Pancreas (tissue), 10 donors: Measurements from ENCODE around the gene PPIP5K2. TPM values are rescaled to one million over a fixed set of nuclear protein-coding genes. Genes with fewer than 3 reads are reported as not detected.
A peak's percentile ranks its signal among the peaks of the same experiment; 100 is the strongest.
"Not testable (repeated sequence)": the region's sequence is repeated elsewhere in the genome, so short reads cannot be mapped to it uniquely, and the experiment has no call there.

Experiments used
- ATAC-seq, 4 donors: fragments of 200-7000 bp; cut with Tn5 transposase; one replicate each; pipeline versions ENCODE4 v1.8.0 to v1.9.1; 2020; ENCODE audit warnings: mild to moderate bottlenecking in 4 of 4, moderate library complexity in 4 of 4
- DNase-seq, 6 donors: peaks; one replicate each; pipeline ENCODE4 v3.0.0-alpha.2; 2020
- FAIRE-seq: peaks from 2 replicates; lab custom pipeline; 2012; peaks lifted over from hg19 to GRCh38; lab: Jason Lieb, UNC
- H3K27ac ChIP-seq, 4 donors: fragments of 200-600 bp; sonication (generic); 1 replicate in 3 of 4; 2 replicates in 1 of 4; pipeline versions ENCODE4 v1.5.0 to v1.8.0; 2020
- H3K27me3 ChIP-seq, 4 donors: fragments of 200-600 bp; one replicate each; pipeline ENCODE4 v1.8.0; 2021
- H3K36me3 ChIP-seq, 3 donors: fragments of 200-600 bp; sonication (generic) in 1 of 3; one replicate each; pipeline versions ENCODE4 v1.5.0 to v1.8.0; 2020 to 2021
- H3K4me1 ChIP-seq, 3 donors: fragments of 200-600 bp; one replicate each; pipeline ENCODE4 v1.8.0; 2021
- H3K4me3 ChIP-seq, 4 donors: fragments of 200-600 bp; sonication (generic) in 2 of 4; one replicate each; pipeline versions ENCODE4 v1.5.0 to v1.8.0; 2020 to 2021
- H3K9me3 ChIP-seq, 4 donors: fragments of 200-600 bp; one replicate each; pipeline ENCODE4 v1.8.0; 2021
- CTCF ChIP-seq, 4 donors: fragments of 200-600 bp; sonication (generic) in 3 of 4; IDR thresholded peaks; one replicate each; pipeline versions ENCODE4 v1.5.0 to v1.8.0; 2021; ENCODE audit warnings: antibody characterized with exemption in 4 of 4
- WGBS, 2 donors: extraction: QIAGEN DNeasy Blood & Tissue Kit; methylation state at CpG; one replicate each; pipeline ENCODE4 v1.1.7; 2013; 5-methylcytosine and 5-hydroxymethylcytosine counted together
- intact Hi-C, 3 donors: fragments of 100-400 bp; cut with DNase I; formaldehyde crosslinking; loops; one replicate each; pipeline versions ENCODE4 v1.11.1 to v1.14.2; 2022
- polyA plus RNA-seq, 2 donors: library from polyadenylated mRNA; stranded (reverse); fragments of 200-250 nt; gene quantifications; one replicate each; pipeline ENCODE4 v1.2.3, GENCODE V29; 2013
- total RNA-seq, 6 donors: library from RNA; stranded (reverse); fragmentation: NEBNext Ultra II Directional in 4 of 6; extraction: Animal tissue kit (Norgen Biotek cat#: 25700) in 4 of 6; gene quantifications; one replicate each; pipeline versions ENCODE4 v1.2.1 to v1.2.4, GENCODE V29; 2021 to 2023
- donor health status: healthy with polysubstance abuse.
- donor health status: DM: no; HTN: no; CAD: no; lungs with moderate emphysema.
- donor health status: DM: no; HTN: no; CAD: no.
- donor health status: control.
- donor health status: control.
- donor health status: Bipolar disorder and iron deficiency.
- donor health status: DM: yes; HTN: yes; CAD: no.
- donor health status: DM: no; HTN: no; CAD: no.
- donor health status: DM: no; HTN: no; CAD: no.
- donor health status: DM: yes; HTN: yes; CAD: no.

The PPIP5K2 gene
- total RNA-seq (10 to 100 TPM; 16.0 to 35.2 (median 23.7) TPM), polyA plus RNA-seq (10 to 100 TPM; 13.5 to 24.1 TPM)

DNA sequence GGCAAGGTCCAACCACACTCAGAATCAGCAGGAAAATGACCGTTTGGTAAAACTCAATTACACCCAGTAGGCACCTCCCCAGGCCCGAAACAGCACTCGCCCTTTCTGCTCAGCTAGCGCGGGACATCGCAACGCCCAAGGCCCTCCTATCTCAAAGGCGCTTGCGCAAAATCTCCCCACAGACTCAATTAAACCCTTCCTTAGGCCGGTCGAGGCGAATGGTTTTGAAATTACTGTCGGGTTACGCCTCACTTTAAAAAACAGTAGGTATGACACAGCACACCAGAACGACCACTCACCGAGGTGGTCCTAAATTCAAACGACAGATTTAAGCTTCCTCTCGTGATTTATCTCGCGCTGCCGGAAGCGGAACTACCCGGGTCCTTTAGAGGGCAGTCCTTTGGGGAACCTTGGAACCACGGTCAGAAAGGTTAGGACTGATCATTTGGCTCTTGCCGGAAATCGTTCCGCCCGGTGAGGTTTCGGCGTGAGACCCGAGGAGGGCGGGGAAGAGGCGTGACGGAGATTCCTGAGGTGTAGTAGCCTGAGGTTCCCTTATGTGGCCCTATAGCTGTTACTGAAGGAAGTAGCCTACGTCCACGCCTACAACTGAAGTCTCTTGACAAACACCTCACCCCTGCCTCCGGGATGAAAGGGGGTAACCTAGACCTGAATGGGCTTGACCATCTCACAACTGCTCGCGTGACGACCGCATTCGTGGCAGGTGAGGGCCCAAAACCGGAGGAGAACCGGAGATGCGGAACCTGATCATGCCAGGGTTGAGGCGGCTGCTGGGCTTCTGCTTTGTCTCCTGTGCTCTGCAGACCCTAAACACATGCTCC, at the start of gene PPIP5K2, which contains the start of gene GIN1:
Gene PPIP5K2, plus strand, starts transcription at position 537 of the 842 bp plus-strand sequence. CDS start 9,289 bp downstream, outside the sequence.
Gene GIN1, minus strand, starts transcription at position 374 of the 842 bp plus-strand sequence. CDS start 11,431 bp downstream, outside the sequence.
- Histone ChIP-seq H3K36me3 (no peaks in the 10 kb centered on the region), H3K27me3 (no peaks in the 10 kb centered on the region), H3K4me3 (peak within 1 kb of the TSS; percentile 50 to 76 (median 68)), H3K27ac (peak within 1 kb of the TSS; percentile 92 to 97 (median 94)), H3K4me1 (peaks cover 0 to 25% (median 24%) of the 10 kb centered on the region in 3 donors), H3K9me3 (no peaks in the 10 kb centered on the region)
- no peak for TF ChIP-seq CTCF (IDR thresholded peaks at IDR 0.05)
- peak; percentile 95 to 98 (median 97) for ATAC-seq
- FAIRE-seq, result peak; percentile 90
- 0 to 1% methylated on average over 46 of the region's 46 CpGs for WGBS, 2 donors
- intact Hi-C loops, result no loop called here
- DNase-seq, result peak; percentile 89 to 98 (median 94)

- DNase-seq, ATAC-seq, H3K27me3 ChIP-seq, H3K4me3 ChIP-seq, FAIRE-seq, H3K27ac ChIP-seq, H3K4me1 ChIP-seq, H3K9me3 ChIP-seq, H3K36me3 ChIP-seq, intact Hi-C loops: not testable (repeated sequence)
- 56 to 87% methylated on average over 4 of the region's 4 CpGs for WGBS, 2 donors
Measured at GRCh38 chr5:103073500-103073899, 46.6 kb upstream of the PPIP5K2 start.

GRCh38 chr5:103075442-103075841, 44.7 kb upstream of the PPIP5K2 start:
- Histone ChIP-seq H3K4me1 (no peaks in the 10 kb centered on the region), H3K4me3 (no peak overlapping the region), H3K36me3 (no peaks in the 10 kb centered on the region), H3K9me3 (no peaks in the 10 kb centered on the region), H3K27ac (no peak overlapping the region), H3K27me3 (no peaks in the 10 kb centered on the region)
- DNase-seq, result no peak
- FAIRE-seq, result no peak
- WGBS, 2 donors, result 84 to 89% methylated on average over 4 of the region's 4 CpGs
- intact Hi-C loops, result no loop called here
- ATAC-seq, result no peak
- TF ChIP-seq CTCF (IDR thresholded peaks at IDR 0.05), result no peak

DNA sequence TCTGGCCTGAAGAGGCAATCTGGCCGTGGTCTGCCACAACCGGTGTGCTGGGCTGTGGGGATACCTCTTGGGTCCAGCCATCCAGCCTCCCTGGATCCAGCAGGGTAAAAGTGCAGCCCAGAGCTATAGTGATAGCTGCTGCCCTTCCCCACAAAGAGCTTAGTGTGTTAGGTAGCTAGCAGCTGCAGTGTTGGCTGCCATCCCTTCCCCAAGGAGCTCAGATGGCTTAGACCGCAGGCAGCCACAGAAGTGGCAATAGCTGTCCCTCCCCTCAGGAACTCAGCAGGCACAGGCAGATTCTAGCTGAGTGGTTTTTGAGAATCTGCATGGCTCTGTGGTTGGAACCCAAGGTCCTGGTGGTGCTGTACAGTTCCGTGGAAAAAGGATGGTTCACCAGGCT, 40.3 kb upstream of the PPIP5K2 start:
- TF ChIP-seq CTCF (IDR thresholded peaks at IDR 0.05), result no peak
- no peaks in the 10 kb centered on the region for H3K4me1 ChIP-seq
- FAIRE-seq (no peak), DNase-seq (peak in 1 of 6 donors; percentile 48), ATAC-seq (no peak)
- intact Hi-C loops, result no loop called here
- H3K9me3 ChIP-seq, result peaks cover 0 to 3% (median 0%) of the 10 kb centered on the region in 4 donors
- no peaks in the 10 kb centered on the region for H3K27me3 ChIP-seq
- 75 to 96% methylated on average over 4 of the region's 4 CpGs for WGBS, 2 donors
- no peaks in the 10 kb centered on the region for H3K36me3 ChIP-seq
- H3K27ac ChIP-seq, result no peak overlapping the region
- no peak overlapping the region for H3K4me3 ChIP-seq

- Histone ChIP-seq H3K27me3 (no peaks in the 10 kb centered on the region), H3K36me3 (peaks cover 0 to 24% (median 10%) of the 10 kb centered on the region in 3 donors), H3K9me3 (peaks cover 0 to 3% (median 0%) of the 10 kb centered on the region in 4 donors), H3K4me1 (no peaks in the 10 kb centered on the region), H3K27ac (no peak overlapping the region), H3K4me3 (no peak overlapping the region)
- intact Hi-C loops, result no loop called here
- DNase-seq (no peak), FAIRE-seq (no peak), ATAC-seq (no peak)
- TF ChIP-seq CTCF (IDR thresholded peaks at IDR 0.05), result no peak
- 98 to 99% methylated on average over 1 of the region's 1 CpG for WGBS, 2 donors
Measured at GRCh38 chr5:103086547-103086946, 33.6 kb upstream of the PPIP5K2 start.
